Measurements from ENCODE around the gene SLC38A7.
"Not testable (repeated sequence)": the region's sequence is repeated elsewhere in the genome, so short reads cannot be mapped to it uniquely, and the experiment has no call there.

The SLC38A7 gene

DNA sequence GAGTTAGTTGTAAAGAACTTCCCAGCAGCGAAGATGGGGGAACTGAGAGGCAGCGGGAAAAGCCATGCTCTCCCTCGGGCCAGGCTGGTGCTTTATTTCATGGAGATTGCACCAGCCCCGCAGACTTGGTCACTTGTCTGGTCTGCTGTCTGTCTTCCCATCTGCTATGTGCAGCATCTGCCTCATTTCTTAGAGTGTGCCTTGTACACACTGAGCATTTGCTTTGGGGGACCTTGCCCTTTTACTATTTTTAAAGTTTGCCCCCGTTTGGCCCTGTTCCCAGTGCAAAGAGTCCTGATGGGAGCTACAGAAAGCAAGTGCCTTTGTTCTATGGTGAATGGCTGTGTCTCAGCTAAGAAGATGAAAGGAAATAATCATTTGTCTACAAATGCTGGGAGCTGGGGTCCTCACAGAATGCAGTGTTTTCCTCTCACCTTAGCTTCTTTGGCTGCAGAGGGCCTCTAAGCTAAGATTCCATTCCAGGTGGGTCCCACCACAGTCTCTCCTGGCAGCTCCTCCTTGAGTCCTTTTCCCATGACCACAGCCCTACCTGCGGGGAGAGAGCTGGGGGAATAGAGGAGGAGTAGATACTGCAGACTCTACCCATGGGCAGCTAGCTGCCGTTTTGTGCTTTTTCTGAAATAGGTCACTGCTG lies 29.9 kb downstream of the SLC38A7 start:
- no peak for ATAC-seq

DNA sequence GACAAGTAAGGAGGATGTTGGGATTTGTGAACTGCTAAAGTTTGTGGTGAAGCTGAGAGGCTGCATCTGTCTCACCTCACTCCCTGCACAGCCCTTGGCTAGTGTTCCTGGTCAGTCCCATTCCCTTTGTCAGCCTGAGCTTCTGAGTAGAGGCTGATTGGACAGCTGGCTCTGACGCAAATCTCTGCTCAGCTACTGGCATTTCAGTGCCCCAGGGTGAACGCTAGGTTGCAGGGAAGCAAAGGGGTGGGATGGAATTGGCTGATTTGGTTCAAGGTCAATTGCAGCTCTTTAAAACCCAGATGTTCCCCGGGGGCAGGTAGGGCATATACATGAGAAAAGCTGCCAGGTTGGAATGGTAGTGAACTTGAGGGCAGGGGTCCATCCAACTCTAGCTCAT lies 31.8 kb downstream of the SLC38A7 start:
- H3K27me3 Mint-ChIP-seq = peaks cover 9% of the 10 kb centered on the region
- H3K4me3 Mint-ChIP-seq = no peak overlapping the region
- H3K4me1 Mint-ChIP-seq = no peaks in the 10 kb centered on the region
- DNase-seq = no peak
- H3K9me3 Mint-ChIP-seq = no peaks in the 10 kb centered on the region
- ATAC-seq = no peak
- no peak overlapping the region for H3K27ac Mint-ChIP-seq

More for the DNA sequence above, 29.9 kb downstream of the SLC38A7 start:
- Mint-ChIP-seq H3K27me3 (peaks cover 9% of the 10 kb centered on the region), H3K27ac (no peak overlapping the region), H3K4me3 (no peak overlapping the region), H3K9me3 (no peaks in the 10 kb centered on the region), H3K4me1 (no peaks in the 10 kb centered on the region)
- no peak for DNase-seq

DNA sequence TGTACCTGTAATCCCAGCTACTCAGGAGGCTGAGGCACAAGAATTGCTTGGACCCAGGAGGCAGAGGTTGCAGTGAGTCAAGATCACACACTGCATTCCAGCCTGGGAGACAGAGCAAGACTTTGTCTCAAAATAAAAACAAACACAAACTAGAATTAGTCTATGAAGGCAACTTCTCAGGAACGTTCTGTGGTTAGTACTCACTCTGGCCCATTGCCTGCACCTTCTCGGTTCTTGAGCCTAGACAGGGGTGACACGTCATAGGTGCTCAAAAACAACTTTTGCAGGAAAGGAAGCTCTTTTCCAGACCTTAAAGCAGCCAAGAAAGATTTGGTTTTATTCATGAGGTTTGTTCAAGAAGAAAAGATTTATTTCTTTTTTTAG lies 32.6 kb downstream of the SLC38A7 start:
- Mint-ChIP-seq H3K4me3 (no peak overlapping the region), H3K4me1 (no peaks in the 10 kb centered on the region), H3K27ac (no peak overlapping the region), H3K27me3 (peaks cover 9% of the 10 kb centered on the region), H3K9me3 (no peaks in the 10 kb centered on the region)
- ATAC-seq (no peak), DNase-seq (no peak)

- no peaks in the 10 kb centered on the region for H3K9me3 Mint-ChIP-seq
- peaks cover 9% of the 10 kb centered on the region for H3K27me3 Mint-ChIP-seq
- H3K4me1 Mint-ChIP-seq = no peaks in the 10 kb centered on the region
Observed at GRCh38 chr16:58649707-58650106, 34.9 kb downstream of the SLC38A7 start.

DNA sequence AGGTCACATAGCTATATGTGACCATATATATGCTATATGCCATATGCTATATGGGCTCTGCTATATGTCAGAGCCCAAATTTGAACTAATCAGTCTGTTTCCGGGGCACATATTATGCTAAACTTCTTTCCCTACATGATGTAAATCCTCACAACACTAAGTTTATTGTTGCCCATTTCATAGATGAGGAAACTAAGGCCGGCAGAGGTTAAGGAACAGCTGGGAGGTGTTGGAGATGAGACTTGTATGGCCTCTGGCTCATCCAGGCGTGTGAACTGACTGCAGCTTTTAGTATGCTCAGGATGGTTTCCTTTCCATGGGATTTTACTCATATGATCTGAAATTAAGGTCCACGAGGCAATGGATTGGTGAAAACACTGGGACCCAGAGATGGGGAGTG lies 37.5 kb downstream of the SLC38A7 start:
- no peak for ATAC-seq
- Mint-ChIP-seq H3K4me1 (no peaks in the 10 kb centered on the region), H3K4me3 (no peak overlapping the region), H3K27me3 (no peaks in the 10 kb centered on the region), H3K9me3 (no peaks in the 10 kb centered on the region), H3K27ac (no peak overlapping the region)
- DNase-seq = no peak

More at GRCh38 chr16:58649707-58650106, 34.9 kb downstream of the SLC38A7 start:
- ATAC-seq = no peak
- no peak for DNase-seq
- Mint-ChIP-seq H3K27ac (no peak overlapping the region), H3K4me3 (no peak overlapping the region)

DNA sequence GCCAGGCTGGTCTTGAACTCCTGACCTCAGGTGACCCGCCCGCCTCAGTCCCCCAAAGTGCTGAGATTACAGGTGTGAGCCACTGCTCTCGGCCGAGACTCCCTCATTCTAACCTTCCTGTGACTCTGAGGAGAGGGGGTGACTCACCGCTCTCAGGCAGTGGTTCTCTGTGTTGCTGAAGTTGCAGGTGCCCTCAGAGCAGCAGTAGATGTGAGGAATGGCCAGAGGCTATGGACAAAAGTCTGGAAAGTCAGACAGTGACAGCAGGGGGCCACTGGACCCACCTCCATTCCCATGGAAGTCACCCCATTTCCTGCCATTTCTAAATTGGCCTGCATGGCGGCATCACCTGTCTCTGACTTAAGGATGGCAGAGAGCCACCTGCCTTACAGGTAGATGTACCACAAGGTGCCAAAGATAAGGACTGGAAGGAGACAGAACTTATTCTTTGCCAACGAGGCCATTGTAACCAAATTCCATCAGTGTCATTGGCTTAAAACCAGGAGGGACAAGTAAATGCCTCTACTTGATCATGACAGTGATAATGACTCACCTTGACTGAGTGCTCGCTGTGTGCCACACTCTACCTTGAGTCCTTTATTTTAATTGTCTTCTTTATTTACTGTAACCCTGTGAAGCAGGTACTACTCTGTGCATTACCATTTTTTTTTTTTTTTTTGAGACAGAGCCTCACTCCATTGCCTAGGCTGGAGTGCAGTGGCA lies 39.6 kb downstream of the SLC38A7 start:
- ATAC-seq (no peak), DNase-seq (no peak)
- peaks cover under 1% of the 10 kb centered on the region for H3K4me1 Mint-ChIP-seq
- no peaks in the 10 kb centered on the region for H3K27me3 Mint-ChIP-seq
- no peak overlapping the region for H3K27ac Mint-ChIP-seq
- H3K9me3 Mint-ChIP-seq = no peaks in the 10 kb centered on the region
- no peak overlapping the region for H3K4me3 Mint-ChIP-seq

DNA sequence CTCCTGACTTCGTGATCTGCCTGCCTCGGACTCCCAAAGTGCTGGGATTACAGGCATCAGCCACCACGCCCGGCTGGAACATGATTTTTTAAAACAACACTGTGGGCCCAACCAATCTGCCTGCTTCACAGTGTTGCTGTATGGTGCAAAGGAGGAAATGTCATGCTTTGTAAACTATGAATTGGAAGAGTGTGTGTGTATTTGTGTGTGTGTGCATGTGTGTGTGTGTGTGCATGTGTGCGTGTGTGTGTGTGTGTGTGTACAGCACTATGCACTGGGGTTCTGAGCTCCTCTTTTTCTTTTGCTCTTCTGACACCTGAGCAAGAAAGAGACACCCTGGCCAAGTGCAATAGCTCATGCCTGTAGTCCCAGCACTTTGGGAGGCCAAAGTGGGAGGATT lies 40.5 kb downstream of the SLC38A7 start:
- Mint-ChIP-seq H3K27me3 (peaks cover 2% of the 10 kb centered on the region), H3K4me1 (peaks cover 7% of the 10 kb centered on the region), H3K27ac (no peak overlapping the region), H3K9me3 (no peaks in the 10 kb centered on the region), H3K4me3 (no peak overlapping the region)
- no peak for DNase-seq
- no peak for ATAC-seq

GRCh38 chr16:58640949-58641348 lies 43.6 kb downstream of the SLC38A7 start:
- Mint-ChIP-seq H3K4me3 (no peak overlapping the region), H3K27ac (no peak overlapping the region), H3K27me3 (peaks cover 14% of the 10 kb centered on the region), H3K9me3 (no peaks in the 10 kb centered on the region), H3K4me1 (peaks cover 15% of the 10 kb centered on the region)
- DNase-seq = no peak
- ATAC-seq = no peak

- H3K4me3 Mint-ChIP-seq = no peak overlapping the region
Observed at GRCh38 chr16:58639836-58640235, 44.7 kb downstream of the SLC38A7 start.

GRCh38 chr16:58639230-58639629 lies 45.3 kb downstream of the SLC38A7 start:
- no peaks in the 10 kb centered on the region for H3K9me3 Mint-ChIP-seq
- no peak overlapping the region for H3K27ac Mint-ChIP-seq
- H3K27me3 Mint-ChIP-seq = peaks cover 18% of the 10 kb centered on the region
- DNase-seq = no peak
- H3K4me1 Mint-ChIP-seq = peaks cover 15% of the 10 kb centered on the region
- ATAC-seq = no peak
- no peak overlapping the region for H3K4me3 Mint-ChIP-seq

More at GRCh38 chr16:58639836-58640235, 44.7 kb downstream of the SLC38A7 start:
- Mint-ChIP-seq H3K27ac (no peak overlapping the region), H3K9me3 (no peaks in the 10 kb centered on the region), H3K4me1 (peaks cover 15% of the 10 kb centered on the region), H3K27me3 (peaks cover 18% of the 10 kb centered on the region)
- ATAC-seq (peak; percentile 52), DNase-seq (peak in 1 of 2 donors; percentile 12)

- Mint-ChIP-seq H3K9me3 (no peaks in the 10 kb centered on the region), H3K4me1 (peaks cover 15% of the 10 kb centered on the region), H3K4me3 (no peak overlapping the region), H3K27me3 (peaks cover 18% of the 10 kb centered on the region), H3K27ac (peak overlapping the region in 1 of 2 donors; percentile 82)
- ATAC-seq (no peak), DNase-seq (no peak)
Observed at GRCh38 chr16:58638148-58639036, 46.2 kb downstream of the SLC38A7 start.

- H3K27me3 Mint-ChIP-seq = peaks cover 18% of the 10 kb centered on the region
- H3K27ac Mint-ChIP-seq, DNase-seq, H3K9me3 Mint-ChIP-seq, H3K4me3 Mint-ChIP-seq, ATAC-seq: not testable (repeated sequence)
- peaks cover 15% of the 10 kb centered on the region for H3K4me1 Mint-ChIP-seq
Observed at GRCh38 chr16:58637021-58637420, 47.5 kb downstream of the SLC38A7 start.

DNA sequence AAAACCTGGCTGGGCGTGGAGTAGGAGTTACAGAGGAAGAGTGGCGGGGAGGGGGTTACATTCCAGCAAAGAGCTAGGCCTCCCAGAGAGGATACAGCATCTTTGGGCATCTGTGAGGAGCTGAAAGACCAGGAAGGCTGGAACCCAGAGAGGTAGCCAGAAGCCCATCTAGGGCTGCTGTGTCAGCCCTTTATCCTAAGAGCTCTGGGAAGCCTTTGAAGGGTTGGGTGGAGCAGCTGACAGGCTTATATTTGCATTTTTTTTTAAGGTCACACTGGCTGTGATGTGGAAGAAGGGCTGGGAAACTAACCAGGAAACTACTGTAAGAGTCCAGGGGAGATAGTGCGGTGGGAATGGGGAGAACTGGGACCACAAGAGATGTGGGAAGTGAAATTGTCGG lies 48.1 kb downstream of the SLC38A7 start:
- DNase-seq (no peak), ATAC-seq (no peak)
- H3K27ac Mint-ChIP-seq = no peak overlapping the region
- H3K9me3 Mint-ChIP-seq = no peaks in the 10 kb centered on the region
- peaks cover 18% of the 10 kb centered on the region for H3K27me3 Mint-ChIP-seq
- H3K4me1 Mint-ChIP-seq = peaks cover 18% of the 10 kb centered on the region
- H3K4me3 Mint-ChIP-seq = no peak overlapping the region

DNA sequence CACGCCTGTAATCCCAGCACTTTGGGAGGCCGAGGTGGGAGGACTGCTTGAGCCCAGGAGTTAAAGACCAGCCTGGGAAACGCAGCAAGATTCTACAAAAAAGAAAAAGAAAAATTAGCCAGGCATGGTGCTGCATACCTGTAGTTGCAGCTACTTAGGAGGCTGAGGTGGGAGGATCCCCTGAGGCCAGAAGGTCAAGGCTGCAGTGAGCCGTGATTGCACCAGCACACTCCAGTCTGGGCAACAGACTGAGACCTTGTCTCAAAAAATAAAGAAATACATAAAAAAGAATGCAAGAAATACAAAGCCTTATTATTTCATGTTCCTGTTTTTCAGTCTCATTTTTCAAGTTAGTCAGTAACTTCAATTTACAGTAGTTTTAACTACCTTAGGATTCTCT lies 49.1 kb downstream of the SLC38A7 start:
- H3K27ac Mint-ChIP-seq = no peak overlapping the region
- peaks cover 24% of the 10 kb centered on the region for H3K4me1 Mint-ChIP-seq
- DNase-seq (no peak), ATAC-seq (no peak)
- no peaks in the 10 kb centered on the region for H3K9me3 Mint-ChIP-seq
- H3K27me3 Mint-ChIP-seq = peaks cover 18% of the 10 kb centered on the region
- H3K4me3 Mint-ChIP-seq = no peak overlapping the region

- Mint-ChIP-seq H3K27me3 (peaks cover 18% of the 10 kb centered on the region), H3K4me3 (no peak overlapping the region), H3K9me3 (no peaks in the 10 kb centered on the region), H3K27ac (no peak overlapping the region), H3K4me1 (peaks cover 27% of the 10 kb centered on the region)
- ATAC-seq (no peak), DNase-seq (no peak)
Observed at GRCh38 chr16:58634265-58634802, 50.2 kb downstream of the SLC38A7 start.
